Hematopoietic multipotent progenitor cell treated with erythropoietin and hydrocortisone succinate and interleukin-3 and kit ligand, for 6 days (in vitro differentiated cells): Measurements from ENCODE around the gene TOR4A.

ENCODE experiments used
- DNase-seq: peaks from one replicate; pipeline ENCODE4 v3.0.0-alpha.2; 2015

The TOR4A gene

DNA sequence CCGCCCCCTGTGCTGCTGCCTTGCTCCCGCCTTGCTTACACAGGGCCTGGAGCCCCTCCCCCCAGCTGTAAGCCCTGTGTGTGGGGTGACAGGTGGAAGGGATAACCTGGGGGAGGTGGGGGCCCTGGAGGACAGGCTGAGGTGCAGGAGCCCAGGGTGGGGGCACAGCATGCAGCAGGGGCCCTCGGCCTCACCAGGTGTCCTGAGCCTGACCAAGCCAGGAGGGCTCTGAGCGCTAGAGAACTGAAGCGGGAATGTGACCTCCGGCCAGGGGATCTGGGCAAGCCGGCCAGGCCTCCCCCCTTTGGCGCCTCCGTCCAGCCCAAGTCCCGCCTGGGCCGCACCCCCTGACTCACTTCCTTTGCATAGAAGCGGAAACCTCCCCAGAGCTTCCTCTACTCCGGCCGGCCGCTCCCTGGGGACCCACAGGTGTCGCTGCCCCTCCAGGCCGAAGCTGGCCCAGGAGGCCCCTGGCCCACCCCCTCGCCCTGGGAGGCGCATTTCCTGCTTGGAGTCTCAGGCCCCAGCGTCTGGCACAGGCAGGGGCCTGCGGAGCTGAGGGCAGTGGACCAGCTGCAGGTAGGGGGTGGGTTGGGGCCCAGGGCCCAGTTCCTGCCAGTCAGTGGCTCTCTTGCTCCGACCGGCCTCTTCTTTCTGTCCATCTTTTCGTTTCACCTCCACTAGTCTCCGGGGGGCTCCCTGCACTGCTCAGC lies at the start of gene TOR4A:
TOR4A (plus strand) TSS at position 398 of the 713 bp plus-strand sequence. CDS start 964 bp downstream, outside the sequence.
- DNase-seq: peak; percentile 91

DNA sequence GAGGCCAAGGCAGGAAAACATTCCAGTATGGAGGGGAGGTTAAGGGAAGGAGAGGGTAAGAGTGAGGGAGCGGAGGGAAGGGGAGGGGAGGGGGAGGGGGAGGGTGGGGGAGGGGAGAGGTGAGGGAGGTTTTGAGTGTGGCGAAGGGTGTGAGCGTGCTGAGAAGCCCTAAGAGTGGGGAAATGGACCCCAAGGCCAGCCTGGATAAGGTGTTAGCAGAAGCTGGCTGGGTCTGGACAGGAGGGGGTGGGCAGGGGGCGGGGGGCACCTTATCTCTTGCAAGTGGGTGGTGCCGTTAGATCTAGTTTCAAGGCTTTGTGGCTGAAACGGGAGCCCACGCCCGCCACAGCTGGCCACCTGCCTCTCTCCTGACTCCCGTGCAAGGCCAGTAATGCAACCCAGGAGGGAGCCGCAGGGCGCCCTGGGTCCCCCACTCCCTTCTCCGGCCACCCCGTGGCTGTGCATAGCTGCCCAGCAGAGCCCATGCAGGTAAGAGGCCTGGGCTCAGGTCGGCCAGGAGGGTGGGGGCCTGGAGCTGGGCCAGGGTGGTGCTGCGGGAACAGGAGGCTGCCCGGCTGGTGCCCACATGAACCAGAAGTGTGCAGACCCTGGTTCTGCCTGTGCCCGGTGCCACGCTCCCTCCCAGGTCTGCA lies 49.5 kb upstream of the TOR4A start:
- DNase-seq: peak; percentile 35

DNA sequence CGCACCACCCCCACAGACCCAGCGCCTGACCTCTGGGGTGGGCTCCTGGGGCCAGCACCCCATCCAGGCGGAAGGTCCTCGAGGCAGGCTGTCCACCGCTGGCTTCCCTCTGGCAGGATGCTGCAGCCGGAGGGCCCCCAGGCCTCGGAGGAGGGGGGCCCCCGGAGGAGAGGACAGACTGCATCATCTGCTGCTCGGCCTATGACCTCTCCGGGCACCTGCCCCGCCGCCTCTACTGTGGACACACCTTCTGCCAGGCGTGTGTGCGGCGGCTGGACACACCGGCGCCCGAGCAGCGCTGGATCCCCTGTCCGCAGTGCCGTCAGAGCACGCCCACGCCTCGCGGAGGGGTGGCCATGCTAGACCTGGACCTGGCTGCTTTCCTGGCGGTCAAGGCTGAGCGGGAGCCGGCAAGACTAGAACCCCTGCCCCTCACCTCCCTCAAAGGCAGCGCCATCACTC lies 49.0 kb upstream of the TOR4A start:
- DNase-seq: no peak

DNA sequence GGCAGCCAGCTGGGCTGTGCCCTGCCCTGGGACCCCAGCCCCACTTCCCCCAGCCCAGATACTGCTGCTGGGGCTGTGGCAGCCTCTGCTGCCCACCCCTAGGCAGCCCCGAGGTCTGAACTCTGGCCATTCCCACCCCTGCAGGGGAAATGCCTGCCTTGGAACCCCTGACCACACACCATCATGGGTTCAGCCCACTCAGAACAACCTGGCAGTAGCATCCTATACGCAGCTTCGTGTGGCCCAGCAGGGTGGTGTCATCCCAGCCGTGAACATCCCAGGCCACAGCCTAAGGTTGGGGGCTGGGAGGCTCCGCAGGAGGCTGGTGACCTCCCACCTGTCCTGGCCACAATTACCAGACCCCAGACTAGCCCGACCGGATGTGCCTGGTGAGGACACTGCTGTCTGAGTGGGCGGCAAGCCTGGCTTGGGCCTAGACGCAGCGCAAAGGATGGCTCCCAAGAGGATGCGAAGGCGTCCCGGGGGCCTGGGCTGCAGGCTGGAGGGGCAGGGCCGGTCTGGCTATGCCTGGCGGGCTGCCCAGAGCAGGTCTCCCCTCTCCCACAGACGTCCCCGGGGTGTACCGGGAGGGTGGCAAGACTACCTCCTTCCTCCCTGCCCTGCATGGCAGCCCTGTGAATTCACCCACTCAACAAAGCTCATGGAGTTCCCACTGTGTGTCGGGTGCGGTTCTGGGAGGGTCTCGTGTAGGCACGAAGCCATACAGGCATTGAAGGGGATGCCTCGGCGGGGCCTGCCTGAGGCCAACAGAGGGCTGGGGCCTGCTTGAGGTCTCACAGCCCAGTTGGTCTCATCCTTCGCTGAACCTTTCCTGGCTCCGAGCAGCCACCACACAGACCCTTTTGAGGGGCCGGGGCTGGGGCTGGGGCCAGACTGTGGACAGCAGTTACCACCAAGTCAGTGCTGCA lies 48.3 kb upstream of the TOR4A start:
- no peak for DNase-seq

DNA sequence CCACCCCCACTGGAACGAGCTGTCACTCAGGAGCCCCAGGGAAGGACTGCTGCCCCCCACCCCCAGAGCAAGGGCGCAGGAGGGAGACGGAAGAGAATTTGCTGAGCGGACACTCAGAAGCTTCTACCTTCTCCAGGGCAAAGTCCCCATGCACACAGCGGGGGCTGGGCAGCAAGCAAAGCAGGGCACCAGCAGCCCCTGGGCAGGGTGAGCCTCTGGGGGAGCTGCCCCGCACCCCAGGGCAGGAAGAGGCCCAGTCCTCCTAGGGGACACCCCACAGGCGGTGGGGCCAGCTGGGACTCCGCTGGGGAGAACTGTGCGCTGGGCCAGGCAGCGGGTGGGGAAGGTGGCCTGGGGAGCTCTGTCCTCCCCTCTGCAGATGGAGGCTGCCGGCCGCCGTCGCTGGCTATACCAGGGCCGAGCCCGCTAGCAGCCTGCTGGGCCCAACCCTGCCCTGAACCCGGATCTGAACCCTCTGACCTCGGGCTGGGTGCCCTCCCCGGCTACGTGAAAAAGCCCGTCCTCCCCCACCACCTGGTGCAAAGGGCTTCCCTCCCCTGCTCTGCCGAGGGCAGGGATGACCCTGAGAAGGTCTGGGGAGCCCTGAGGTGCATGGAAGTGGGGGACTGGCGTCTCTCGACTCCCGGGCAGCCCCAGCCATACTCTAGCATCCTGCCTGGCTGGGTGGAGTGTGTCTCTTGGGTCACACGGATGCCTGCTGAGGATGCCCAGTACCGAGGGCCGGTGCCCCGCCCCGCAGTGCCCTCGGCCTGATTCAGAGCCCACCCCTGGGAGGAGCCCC lies 47.4 kb upstream of the TOR4A start:
- DNase-seq: no peak

DNA sequence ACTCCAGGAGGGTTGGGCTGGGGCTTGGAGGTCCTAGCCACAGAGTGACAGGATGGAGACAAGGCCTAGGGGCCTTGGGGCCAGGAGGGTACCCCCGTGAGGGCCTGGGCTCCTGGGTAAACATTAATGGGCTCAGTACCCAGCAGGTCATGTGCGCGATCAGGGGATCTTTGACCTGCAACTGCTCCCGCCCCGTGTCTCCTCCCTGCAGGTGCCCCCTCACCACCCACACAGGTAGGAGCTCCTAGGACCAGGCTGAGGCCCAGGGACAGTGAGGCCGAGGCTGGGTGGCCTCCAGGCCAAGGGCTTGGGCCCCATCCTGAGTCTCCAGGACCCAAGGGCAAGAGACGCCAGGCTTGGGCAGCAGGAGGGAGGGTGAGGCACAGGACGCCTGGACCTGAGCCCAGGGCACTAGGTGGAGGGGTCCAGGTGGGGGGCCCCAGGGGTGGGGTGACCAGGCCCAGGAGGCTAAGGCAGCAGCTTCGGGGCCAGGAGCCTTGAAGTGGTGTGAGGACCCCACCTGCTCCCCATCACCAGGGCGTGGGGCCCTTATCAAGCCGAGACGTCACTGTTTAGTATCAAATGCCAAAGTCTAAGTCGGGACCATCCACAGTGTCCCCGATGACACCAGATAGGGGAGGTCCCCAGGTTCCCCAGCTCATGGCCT lies 46.7 kb upstream of the TOR4A start, which contains the start of gene SLC34A3:
SLC34A3 (plus strand) TSS at position 197 of the 667 bp plus-strand sequence. CDS start 802 bp downstream, outside the sequence.
- DNase-seq: no peak

DNA sequence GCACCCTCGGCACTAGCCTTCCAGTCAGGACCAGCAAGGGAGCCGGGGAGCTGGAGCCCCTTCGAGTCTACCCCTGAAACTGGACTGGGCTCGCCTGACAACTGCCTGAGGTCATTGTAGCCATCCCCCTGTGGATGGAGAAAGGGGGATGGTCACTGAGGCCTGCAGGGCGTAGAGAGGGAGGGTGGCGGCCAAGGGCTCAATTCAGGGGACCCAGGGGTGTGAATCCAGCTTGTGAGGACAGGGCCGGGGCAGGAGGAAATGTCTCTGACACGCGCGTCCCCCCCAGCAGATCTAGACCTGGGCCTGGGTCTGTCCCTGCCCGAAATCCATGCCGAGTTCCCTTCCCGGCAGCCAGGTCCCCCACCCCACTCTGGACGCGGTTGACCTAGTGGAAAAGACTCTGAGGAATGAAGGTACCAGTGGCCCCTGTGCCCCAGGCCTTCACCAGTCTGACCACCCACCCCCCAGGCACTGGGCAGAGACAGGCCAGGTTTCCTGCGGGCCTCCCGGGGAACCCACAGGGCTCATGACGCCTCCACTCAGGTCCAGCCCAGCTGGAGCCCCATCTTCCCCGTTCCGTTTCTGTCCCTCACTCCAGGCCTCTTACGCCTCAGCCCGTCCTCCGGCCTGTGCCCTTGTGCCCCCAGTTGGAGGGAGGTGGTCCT lies 46.0 kb upstream of the TOR4A start:
- no peak for DNase-seq

DNA sequence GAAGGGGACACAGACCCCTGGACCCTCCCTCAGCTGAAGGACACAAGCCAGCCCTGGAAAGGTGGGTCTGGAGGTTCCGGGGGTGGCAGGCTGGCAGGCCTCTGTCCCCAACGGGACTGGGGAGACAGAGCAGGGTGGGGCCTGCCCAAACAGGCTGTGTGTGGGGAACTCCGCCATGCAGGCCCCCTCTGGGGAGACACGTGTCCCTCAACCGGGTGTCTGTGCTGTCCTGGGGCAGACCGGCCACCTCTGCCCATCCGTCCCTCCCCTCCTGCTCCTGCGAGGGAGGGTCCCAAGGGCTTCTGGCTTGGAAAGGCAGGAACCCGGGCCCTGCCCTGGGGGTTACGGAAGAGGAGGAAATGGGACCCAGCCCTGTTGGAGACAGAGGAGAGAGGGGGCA lies 45.4 kb upstream of the TOR4A start:
- no peak for DNase-seq

DNA sequence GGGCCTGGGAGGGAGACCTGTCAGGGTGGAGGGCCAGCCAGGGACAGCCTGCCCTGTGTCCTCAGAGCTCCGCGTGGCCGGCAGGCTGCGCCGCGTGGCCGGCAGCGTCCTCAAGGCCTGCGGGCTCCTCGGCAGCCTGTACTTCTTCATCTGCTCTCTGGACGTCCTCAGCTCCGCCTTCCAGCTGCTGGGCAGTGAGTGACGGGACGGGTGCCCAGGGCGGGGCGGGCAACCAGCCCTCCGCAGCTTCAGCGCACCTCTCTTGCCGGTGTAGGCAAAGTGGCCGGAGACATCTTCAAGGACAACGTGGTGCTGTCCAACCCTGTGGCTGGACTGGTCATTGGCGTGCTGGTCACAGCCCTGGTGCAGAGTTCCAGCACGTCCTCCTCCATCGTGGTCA lies 45.0 kb upstream of the TOR4A start:
- DNase-seq: no peak

DNA sequence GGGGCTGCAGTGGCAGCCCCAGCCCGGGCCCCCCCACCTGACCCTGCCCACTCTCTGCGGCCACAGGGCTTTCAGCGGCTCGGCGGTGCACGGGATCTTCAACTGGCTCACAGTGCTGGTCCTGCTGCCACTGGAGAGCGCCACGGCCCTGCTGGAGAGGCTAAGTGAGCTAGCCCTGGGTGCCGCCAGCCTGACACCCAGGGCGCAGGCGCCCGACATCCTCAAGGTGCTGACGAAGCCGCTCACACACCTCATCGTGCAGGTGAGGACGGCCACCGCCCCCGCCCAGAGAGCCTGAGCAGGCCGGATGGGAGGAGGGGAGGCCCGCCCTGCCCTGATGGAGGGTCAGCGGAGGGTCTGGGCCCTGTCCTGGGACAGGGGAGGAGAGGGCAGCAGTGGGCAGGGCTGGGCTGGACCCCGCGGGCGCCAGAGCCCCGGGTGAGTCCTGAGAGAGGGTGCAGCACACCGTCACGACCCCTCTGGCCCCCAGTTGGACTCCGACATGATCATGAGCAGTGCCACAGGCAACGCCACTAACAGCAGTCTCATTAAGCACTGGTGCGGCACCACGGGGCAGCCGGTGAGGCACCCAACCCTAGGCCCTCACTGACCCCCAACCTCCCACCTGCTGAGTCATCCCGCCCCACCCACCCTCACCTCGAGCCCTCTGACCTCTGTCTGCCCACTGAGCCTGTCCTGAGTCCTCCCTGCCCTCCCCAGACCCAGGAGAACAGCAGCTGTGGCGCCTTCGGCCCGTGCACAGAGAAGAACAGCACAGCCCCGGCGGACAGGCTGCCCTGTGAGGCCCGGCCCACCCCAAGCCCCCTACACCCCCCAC lies 44.2 kb upstream of the TOR4A start:
- DNase-seq: no peak

DNA sequence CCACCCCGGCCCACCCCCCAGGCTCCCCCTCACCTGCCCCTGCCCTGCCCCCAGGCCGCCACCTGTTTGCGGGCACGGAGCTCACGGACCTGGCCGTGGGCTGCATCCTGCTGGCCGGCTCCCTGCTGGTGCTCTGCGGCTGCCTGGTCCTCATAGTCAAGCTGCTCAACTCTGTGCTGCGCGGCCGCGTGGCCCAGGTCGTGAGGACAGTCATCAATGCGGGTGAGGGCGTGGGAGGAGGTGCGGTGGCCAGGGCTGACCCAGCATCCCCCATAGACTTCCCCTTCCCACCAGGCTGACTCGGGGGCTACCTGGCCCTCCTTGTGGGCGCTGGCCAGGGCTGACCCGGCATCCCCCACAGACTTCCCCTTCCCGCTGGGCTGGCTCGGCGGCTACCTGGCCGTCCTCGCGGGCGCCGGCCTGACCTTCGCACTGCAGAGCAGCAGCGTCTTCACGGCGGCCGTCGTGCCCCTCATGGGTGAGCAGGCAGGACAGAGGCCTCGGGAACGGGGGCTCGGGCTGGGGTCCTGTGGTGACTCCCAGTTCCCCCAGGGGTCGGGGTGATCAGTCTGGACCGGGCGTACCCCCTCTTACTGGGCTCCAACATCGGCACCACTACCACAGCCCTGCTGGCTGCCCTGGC lies 43.4 kb upstream of the TOR4A start:
- no peak for DNase-seq

DNA sequence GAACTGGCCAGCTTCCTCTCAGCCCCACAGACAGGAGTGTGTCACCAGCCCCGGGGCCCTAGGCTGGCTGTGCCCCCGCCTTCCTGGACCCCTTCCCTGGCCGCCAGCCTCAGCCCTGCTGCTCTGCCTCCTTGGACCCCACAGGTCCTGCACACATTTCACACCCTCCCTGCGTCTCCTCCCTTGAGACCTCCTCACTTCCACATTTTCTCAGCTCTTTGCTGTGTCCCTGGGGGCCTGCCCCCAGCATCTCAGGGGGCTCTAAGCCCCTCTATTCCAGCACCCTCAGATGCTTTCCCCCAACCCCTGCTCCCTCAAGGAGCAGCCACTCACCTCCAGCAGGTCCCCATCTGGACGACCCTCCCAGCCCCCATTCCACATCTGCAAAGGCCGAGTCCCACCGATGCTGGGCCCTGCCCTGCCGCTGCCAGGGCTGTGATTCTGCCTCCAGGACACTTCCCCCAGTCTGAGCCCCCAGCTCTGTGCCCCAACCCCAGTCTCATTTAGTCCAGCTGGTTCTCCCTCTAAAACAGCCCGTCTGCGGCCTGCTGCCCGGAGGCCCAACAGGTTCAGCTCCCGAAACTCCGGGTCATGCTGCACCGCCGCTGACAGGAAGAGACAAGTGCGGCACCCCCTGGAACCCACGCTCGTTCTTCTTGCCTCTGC lies 42.6 kb upstream of the TOR4A start:
- DNase-seq: no peak

DNA sequence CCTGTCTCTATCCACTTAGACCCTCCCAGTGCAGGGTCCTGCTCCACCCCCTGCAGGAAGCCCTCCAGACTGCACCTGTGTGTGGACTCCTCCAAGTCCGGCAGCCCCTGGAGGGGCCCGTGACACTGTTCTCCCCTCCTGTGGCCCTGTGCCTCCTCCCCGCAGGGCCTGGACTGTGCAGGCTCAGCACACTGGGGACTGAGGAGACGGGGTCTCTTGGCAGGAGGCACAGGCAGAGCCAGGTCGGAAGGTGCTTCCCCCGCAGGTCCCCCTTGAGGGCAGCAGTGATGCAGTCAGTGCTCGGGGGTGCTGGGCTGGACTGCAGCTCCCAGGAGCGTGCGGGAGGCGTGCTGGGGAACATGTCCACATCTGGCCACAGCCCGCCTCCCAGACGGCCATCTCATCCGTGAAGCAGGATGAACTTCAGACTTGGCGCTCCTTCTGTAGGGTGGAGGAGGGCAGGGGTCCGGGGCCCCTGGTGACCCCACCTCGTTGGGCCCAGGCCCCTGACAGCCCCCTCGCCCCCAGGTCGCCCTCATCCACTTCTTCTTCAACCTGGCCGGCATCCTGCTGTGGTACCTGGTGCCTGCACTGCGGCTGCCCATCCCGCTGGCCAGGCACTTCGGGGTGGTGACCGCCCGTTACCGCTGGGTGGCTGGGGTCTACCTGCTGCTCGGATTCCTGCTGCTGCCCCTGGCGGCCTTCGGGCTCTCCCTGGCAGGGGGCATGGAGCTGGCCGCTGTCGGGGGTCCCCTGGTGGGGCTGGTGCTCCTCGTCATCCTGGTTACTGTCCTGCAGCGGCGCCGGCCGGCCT lies 41.9 kb upstream of the TOR4A start:
- no peak for DNase-seq

DNA sequence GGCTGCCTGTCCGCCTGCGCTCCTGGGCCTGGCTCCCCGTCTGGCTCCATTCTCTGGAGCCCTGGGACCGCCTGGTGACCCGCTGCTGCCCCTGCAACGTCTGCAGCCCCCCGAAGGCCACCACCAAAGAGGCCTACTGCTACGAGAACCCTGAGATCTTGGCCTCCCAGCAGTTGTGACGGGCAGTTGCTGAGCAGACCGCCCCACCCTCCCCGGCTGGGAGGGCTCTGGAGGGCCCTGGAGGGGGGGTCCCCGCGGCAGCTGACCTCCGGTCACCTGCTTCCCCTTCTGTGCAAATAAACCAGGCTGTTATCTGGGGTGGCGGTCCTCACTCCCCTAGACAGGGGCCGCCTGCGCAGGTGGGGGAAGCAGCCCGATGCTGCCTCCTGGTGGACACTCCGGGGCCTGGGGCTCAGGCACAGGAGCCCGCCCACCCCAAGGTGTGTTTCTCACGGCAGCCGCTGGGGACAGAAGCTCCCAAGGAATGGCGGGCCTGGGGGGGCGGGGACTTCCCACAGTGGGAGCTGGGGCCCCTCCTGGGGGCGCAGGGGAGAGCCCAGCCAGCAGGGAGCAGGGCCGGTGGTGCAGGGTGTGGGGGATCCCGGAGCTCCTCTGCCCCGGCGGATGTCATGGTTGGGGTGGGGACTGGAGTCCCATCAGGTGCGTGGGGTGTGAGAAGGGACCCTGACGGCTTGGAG lies 41.1 kb upstream of the TOR4A start:
- peak; percentile 94 for DNase-seq

DNA sequence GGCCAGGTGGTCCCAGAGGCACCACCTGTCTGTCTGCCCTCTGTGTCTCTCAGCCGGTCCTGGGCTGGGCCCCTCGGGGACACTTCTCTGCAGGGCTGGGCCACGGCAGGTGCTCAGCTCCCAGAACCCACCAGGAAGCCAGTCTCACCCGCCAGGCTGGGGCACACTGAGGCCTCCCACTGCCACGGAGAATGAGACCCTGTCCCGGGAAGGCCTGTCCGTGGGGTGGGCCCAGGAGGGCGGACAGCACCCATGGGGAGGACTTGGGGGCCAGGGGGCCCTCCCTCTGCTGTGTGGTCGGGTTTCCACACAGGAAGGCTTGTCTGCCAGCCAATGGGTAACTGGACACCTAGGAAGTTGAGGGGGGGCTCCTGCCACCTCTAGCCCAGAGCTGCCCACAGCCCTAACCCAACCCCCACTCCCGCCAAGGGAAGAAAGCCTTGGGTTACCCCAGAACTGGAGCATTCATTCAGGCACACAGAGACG lies 40.5 kb upstream of the TOR4A start:
- no peak for DNase-seq

DNA sequence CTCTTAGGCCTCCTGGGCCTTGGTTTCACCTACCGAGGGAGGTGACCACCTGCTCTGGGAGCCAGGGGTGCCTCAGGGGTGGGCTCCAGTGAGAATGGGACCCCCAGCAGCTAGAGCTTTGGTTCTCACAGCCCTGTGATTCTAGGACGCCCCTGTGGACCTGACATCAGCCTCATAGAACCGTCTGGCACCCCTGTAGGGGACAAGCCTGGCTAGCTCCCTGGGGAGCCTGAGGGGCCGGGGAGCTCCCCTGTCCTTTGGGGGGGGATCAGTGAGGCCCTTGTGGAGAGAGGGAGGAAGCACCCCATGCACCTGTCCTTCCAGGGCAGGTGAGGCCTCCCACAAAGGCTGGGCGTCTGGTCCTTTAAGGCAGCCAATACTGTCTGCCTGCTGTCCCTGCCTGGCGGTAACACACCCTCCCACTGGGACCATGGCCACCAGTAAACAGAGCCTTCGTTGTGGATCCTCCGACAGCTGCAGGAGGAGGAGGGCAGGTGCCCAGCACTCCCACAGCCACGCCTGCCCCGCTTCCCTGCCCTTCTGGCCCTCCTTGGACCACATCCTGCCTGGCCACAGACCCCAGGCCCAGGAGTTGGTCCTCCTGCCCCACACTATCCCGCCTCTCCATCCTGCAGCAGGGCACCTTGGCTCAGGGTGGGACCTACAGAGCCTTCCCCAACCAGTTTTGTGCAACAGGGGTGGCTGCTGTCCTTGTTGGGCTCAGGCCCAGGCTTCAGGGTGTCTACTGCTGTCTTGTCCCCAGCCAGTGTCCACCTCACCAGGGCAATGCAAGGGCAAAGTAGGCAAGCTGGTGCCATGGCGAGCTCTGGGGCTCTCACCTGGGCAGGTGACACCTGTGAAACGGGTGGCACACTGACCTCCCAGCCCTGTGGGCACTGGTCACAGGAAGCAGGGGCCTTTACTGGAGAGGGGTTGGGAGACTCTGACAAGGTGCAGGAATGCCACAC lies 39.5 kb upstream of the TOR4A start:
- no peak for DNase-seq
